GM18498 (cell line): Measurements from ENCODE around the gene GPS1.
A peak's percentile ranks its signal among the peaks of the same experiment; 100 is the strongest.

Experiments
- ATAC-seq: cut with Tn5 transposase; IDR thresholded peaks from one replicate; pipeline ENCODE4 v1.9.1; 2021; ENCODE audit warnings: mild to moderate bottlenecking, moderate library complexity; ENCODE audit not compliant: unreplicated experiment

GPS1 gene

GRCh38 chr17:82056729-82057621 lies 5.3 kb downstream of the GPS1 start:
- ATAC-seq = no peak

GRCh38 chr17:82058230-82058854 lies 6.6 kb downstream of the GPS1 start:
- ATAC-seq = no peak

GRCh38 chr17:82058855-82059249 lies 7.2 kb downstream of the GPS1 start:
- ATAC-seq = no peak

GRCh38 chr17:82059272-82060000 lies 7.7 kb downstream of the GPS1 start:
- ATAC-seq = no peak

- no peak for ATAC-seq
These were observed 8.3 kb downstream of the GPS1 start for GRCh38 chr17:82060001-82060380.

- no peak for ATAC-seq
These were observed 8.9 kb downstream of the GPS1 start for GRCh38 chr17:82060614-82061013.

- ATAC-seq = no peak
These were observed 9.6 kb downstream of the GPS1 start for GRCh38 chr17:82061047-82061925.

- ATAC-seq = no peak
These were observed 10.6 kb downstream of the GPS1 start for GRCh38 chr17:82062076-82062983.

- ATAC-seq = no peak
These were observed 11.3 kb downstream of the GPS1 start for GRCh38 chr17:82062984-82063368.

- no peak for ATAC-seq
These were observed 12.0 kb downstream of the GPS1 start for GRCh38 chr17:82063424-82064415.

GRCh38 chr17:82064433-82065192 lies 12.9 kb downstream of the GPS1 start:
- ATAC-seq = no peak

GRCh38 chr17:82065193-82065637 lies 13.5 kb downstream of the GPS1 start:
- ATAC-seq = peak; percentile 32

GRCh38 chr17:82065638-82066303 lies 14.1 kb downstream of the GPS1 start, which contains the start of gene DUS1L:
DUS1L (minus strand) TSS chr17:82065804; CDS start chr17:82065059, 745 bp downstream.
- peak; percentile 77 for ATAC-seq

GRCh38 chr17:82070611-82071010 lies 18.9 kb downstream of the GPS1 start:
- no peak for ATAC-seq

GRCh38 chr17:82072827-82073226 lies 21.1 kb downstream of the GPS1 start:
- no peak for ATAC-seq

GRCh38 chr17:82073446-82073845 lies 21.7 kb downstream of the GPS1 start:
- no peak for ATAC-seq
